ENCODE data around the gene AQP2. TPM values are rescaled to one million over a fixed set of nuclear protein-coding genes. Genes with fewer than 3 reads are reported as not detected.

Gene AQP2
- total RNA-seq, 2 experiments from 2014 or later, result not detected

- DNase-seq (no peak), ATAC-seq (ENCODE audit: poor library complexity) (no peak)
- Mint-ChIP-seq H3K36me3 (ENCODE audit: low read depth) (no peaks in the 10 kb centered on the region), H3K27me3 (peaks cover 84% of the 10 kb centered on the region), H3K4me1 (ENCODE audit: low read depth) (peaks cover 8% of the 10 kb centered on the region), H3K9me3 (no peaks in the 10 kb centered on the region), H3K4me3 (no peak overlapping the region), H3K27ac (no peak overlapping the region)
- H3K27me3 ChIP-seq (ENCODE audit: control insufficient read depth in 1 of 2, insufficient read depth in 2 of 2, low read length in 2 of 2), result peaks cover 56 to 85% of the 10 kb centered on the region in 2 experiments
- no peak overlapping the region for H3K27ac ChIP-seq (ENCODE audit: low read depth in 1 of 2, low read length in 2 of 2)
- TF ChIP-seq, protein P1, sequence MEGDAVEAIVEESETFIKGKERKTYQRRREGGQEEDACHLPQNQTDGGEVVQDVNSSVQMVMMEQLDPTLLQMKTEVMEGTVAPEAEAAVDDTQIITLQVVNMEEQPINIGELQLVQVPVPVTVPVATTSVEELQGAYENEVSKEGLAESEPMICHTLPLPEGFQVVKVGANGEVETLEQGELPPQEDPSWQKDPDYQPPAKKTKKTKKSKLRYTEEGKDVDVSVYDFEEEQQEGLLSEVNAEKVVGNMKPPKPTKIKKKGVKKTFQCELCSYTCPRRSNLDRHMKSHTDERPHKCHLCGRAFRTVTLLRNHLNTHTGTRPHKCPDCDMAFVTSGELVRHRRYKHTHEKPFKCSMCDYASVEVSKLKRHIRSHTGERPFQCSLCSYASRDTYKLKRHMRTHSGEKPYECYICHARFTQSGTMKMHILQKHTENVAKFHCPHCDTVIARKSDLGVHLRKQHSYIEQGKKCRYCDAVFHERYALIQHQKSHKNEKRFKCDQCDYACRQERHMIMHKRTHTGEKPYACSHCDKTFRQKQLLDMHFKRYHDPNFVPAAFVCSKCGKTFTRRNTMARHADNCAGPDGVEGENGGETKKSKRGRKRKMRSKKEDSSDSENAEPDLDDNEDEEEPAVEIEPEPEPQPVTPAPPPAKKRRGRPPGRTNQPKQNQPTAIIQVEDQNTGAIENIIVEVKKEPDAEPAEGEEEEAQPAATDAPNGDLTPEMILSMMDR (IDR thresholded peaks at IDR 0.05), result no peak
- no peaks in the 10 kb centered on the region for H3K36me3 ChIP-seq (ENCODE audit: insufficient read depth, low read length)
- peaks cover 0 to 3% of the 10 kb centered on the region in 2 experiments for H3K9me3 ChIP-seq (ENCODE audit: control insufficient read depth in 1 of 2, insufficient read depth in 1 of 2, low read length in 2 of 2)
- ChIA-PET POLR2A (no interaction called here), CTCF (no interaction called here)
- intact Hi-C loops (cut with DNase I, micrococcal nuclease), result no loop called here
- H3K4me3 ChIP-seq (ENCODE audit: low read length), result no peak overlapping the region
- peaks cover 5% of the 10 kb centered on the region for H3K4me1 ChIP-seq (ENCODE audit: insufficient read depth, low read length)
Observed at GRCh38 chr12:49957570-49957967, 7.0 kb downstream of the AQP2 start.

DNA sequence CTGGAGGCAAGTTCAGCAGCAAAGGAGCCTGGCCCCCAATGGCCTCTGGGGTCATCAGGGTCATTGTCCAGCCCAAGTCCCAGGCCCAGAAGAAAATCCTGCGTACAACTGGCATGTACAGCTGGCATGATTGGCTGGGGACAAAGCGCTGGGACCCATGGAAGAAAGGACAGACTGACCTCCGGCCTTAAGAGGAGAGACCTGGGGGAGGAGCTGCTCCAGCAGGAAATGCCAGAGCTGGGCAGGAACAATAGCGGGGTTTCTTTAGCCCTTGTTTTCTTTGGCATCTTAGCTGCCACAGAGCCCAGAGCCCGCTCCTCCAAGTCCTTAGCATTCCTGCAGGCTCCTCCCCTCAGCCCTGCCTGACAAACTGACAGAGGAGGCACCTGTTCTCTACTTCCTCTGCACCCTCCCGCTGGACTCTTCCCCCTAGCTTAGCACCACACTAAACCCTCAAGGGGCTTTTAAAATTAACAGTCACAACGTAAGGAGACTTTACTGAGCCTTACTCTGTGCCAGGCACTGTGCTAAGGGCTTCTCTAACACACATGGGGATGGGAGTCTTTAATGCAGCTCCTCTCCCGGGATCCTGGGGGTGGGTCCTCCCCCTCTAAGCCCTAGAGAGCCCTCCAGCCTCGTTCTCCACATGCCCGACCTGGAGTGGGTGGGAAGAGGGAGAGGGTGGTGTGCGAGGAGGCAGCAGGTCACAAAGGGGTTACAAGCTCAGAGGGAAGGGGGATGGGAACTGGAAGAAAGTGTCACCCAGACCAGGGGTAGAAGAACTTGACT is 9.3 kb downstream of the AQP2 start:
- H3K4me3 ChIP-seq (ENCODE audit: low read length), result no peak overlapping the region
- Mint-ChIP-seq H3K4me1 (ENCODE audit: low read depth) (peaks cover 8% of the 10 kb centered on the region), H3K4me3 (peak overlapping the region; percentile 39), H3K36me3 (ENCODE audit: low read depth) (no peaks in the 10 kb centered on the region), H3K27ac (no peak overlapping the region), H3K9me3 (no peaks in the 10 kb centered on the region), H3K27me3 (peaks cover 83% of the 10 kb centered on the region)
- ATAC-seq (ENCODE audit: poor library complexity), result no peak
- POLR2A ChIA-PET, result no interaction called here
- intact Hi-C loops (cut with DNase I, micrococcal nuclease), result no loop called here
- no peak overlapping the region for H3K27ac ChIP-seq (ENCODE audit: low read depth in 1 of 2, low read length in 2 of 2)
- H3K4me1 ChIP-seq (ENCODE audit: insufficient read depth, low read length), result peaks cover 5% of the 10 kb centered on the region
- TF ChIP-seq, protein P1 (IDR thresholded peaks at IDR 0.05), result no peak
- no peak for DNase-seq
- peaks cover 0 to 8% of the 10 kb centered on the region in 2 experiments for H3K9me3 ChIP-seq (ENCODE audit: control insufficient read depth in 1 of 2, insufficient read depth in 1 of 2, low read length in 2 of 2)
- H3K27me3 ChIP-seq (ENCODE audit: control insufficient read depth in 1 of 2, insufficient read depth in 2 of 2, low read length in 2 of 2), result peaks cover 50 to 87% of the 10 kb centered on the region in 2 experiments
- CTCF ChIA-PET, result interaction anchor here (1.4 kb wide), 1 partner anchor 7 kb away, joined by 5 read pairs; no protein-coding TSS in a partner anchor
- H3K36me3 ChIP-seq (ENCODE audit: insufficient read depth, low read length), result no peaks in the 10 kb centered on the region

DNA sequence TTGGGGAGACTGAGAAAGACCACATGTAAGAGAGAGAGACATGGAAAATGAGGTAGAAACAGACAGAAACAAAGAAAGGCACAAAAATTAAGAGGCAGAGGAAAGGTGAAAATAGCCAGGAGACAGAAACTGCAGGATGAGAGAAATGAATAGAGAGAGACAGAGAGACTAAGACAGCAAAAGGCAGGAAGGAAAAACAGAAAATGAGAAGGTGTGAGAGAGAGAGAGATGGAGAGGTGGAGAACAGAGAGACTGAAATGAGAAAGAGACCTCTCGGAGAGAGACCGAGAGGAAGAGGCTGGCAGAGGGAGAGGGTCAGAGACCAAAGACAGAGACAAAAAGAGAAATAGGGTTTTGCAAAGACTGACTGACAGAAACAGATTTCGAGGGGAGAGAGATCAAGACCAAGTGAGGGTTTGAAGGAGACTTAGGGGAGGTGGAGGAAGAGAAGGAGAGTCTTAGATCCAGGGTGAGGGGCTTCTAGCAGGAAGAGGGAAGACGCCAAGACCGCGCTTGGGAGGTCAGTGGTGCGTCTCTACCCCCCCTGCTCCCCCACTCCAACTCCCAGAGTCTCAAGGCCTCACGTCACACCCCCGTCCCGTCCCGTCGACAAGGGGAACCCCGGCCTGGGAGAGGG is 10.1 kb downstream of the AQP2 start:
- no peak for ATAC-seq (ENCODE audit: poor library complexity)
- CTCF ChIA-PET, result no interaction called here

More for the DNA sequence above, 10.1 kb downstream of the AQP2 start:
- H3K27ac ChIP-seq (ENCODE audit: low read depth in 1 of 2, low read length in 2 of 2), result no peak overlapping the region
- H3K27me3 ChIP-seq (ENCODE audit: control insufficient read depth in 1 of 2, insufficient read depth in 2 of 2, low read length in 2 of 2), result peaks cover 47 to 80% of the 10 kb centered on the region in 2 experiments
- Mint-ChIP-seq H3K27ac (no peak overlapping the region), H3K27me3 (peaks cover 86% of the 10 kb centered on the region), H3K9me3 (no peaks in the 10 kb centered on the region), H3K4me3 (peak overlapping the region; percentile 39), H3K4me1 (ENCODE audit: low read depth) (peaks cover 8% of the 10 kb centered on the region), H3K36me3 (ENCODE audit: low read depth) (no peaks in the 10 kb centered on the region)
- peaks cover 0 to 5% of the 10 kb centered on the region in 2 experiments for H3K9me3 ChIP-seq (ENCODE audit: control insufficient read depth in 1 of 2, insufficient read depth in 1 of 2, low read length in 2 of 2)
- no peak overlapping the region for H3K4me3 ChIP-seq (ENCODE audit: low read length)
- TF ChIP-seq, protein P1 (IDR thresholded peaks at IDR 0.05), result no peak
- intact Hi-C loops (cut with DNase I, micrococcal nuclease), result no loop called here
- POLR2A ChIA-PET, result no interaction called here
- H3K4me1 ChIP-seq (ENCODE audit: insufficient read depth, low read length), result peaks cover 5% of the 10 kb centered on the region
- H3K36me3 ChIP-seq (ENCODE audit: insufficient read depth, low read length), result no peaks in the 10 kb centered on the region
- no peak for DNase-seq

Data from CD4-positive, alpha-beta T cell (primary cell).